MM.1S (cell line): ENCODE measurements around the gene DNAJB5.
"Not testable (repeated sequence)": the region's sequence is repeated elsewhere in the genome, so short reads cannot be mapped to it uniquely, and the experiment has no call there.

Experiments used
- DNase-seq: peaks from one replicate; pipeline ENCODE4 v3.0.0-alpha.2; 2015
- H2AFZ ChIP-seq: fragments of 300-600 bp; sonication (generic); 2 replicates; pipeline ENCODE4 v1.6.0; 2016; ENCODE audit warnings: antibody characterized with exemption, low read length
- H3F3A ChIP-seq: fragments of 300-600 bp; sonication (generic); 2 replicates; pipeline ENCODE4 v1.6.1; 2016; ENCODE audit warnings: mild to moderate bottlenecking, antibody characterized with exemption, low read length, moderate library complexity, mixed read lengths; ENCODE audit not compliant: insufficient read depth
- H3K27ac ChIP-seq: fragments of 300-600 bp; sonication (generic); 2 replicates; pipeline ENCODE4 v1.5.1; 2016; ENCODE audit warnings: mild to moderate bottlenecking, low read length
- H3K27me3 ChIP-seq: fragments of 300-600 bp; sonication (generic); replicated peaks from 2 replicates; pipeline ENCODE4 v1.6.0; 2016; ENCODE audit warnings: low read length; ENCODE audit not compliant: insufficient read depth
- H3K36me3 ChIP-seq: fragments of 300-600 bp; sonication (generic); replicated peaks from 2 replicates; pipeline ENCODE4 v1.6.1; 2016; ENCODE audit warnings: mild to moderate bottlenecking, low read length, mixed read lengths; ENCODE audit not compliant: insufficient read depth
- H3K4me1 ChIP-seq: fragments of 300-600 bp; sonication (generic); 2 replicates; pipeline ENCODE4 v1.6.1; 2016; ENCODE audit warnings: low read length, mixed read lengths
- H3K4me2 ChIP-seq: fragments of 300-600 bp; sonication (generic); 2 replicates; pipeline ENCODE4 v1.6.0; 2016; ENCODE audit warnings: low read depth, low read length
- H3K4me3 ChIP-seq: fragments of 300-600 bp; sonication (generic); 2 replicates; pipeline ENCODE4 v1.5.1; 2016; ENCODE audit warnings: low read length, mixed read lengths
- H3K79me2 ChIP-seq: fragments of 300-600 bp; sonication (generic); 2 replicates; pipeline ENCODE4 v1.6.1; 2016; ENCODE audit warnings: mixed run types, low read length, mixed read lengths
- H3K9ac ChIP-seq: fragments of 300-600 bp; sonication (generic); 2 replicates; pipeline ENCODE4 v1.6.1; 2016; ENCODE audit warnings: low read length, mixed read lengths
- H3K9me2 ChIP-seq: fragments of 300-600 bp; sonication (generic); replicated peaks from 2 replicates; pipeline ENCODE4 v1.6.1; 2016; ENCODE audit warnings: mild to moderate bottlenecking, low read length, mixed read lengths; ENCODE audit not compliant: insufficient read depth
- H3K9me3 ChIP-seq: fragments of 300-600 bp; sonication (generic); replicated peaks from 2 replicates; pipeline ENCODE4 v1.6.1; 2016; ENCODE audit warnings: mild to moderate bottlenecking, low read length, mixed read lengths; ENCODE audit not compliant: insufficient read depth
- H4K20me1 ChIP-seq: fragments of 300-600 bp; sonication (generic); 2 replicates; pipeline ENCODE4 v1.6.1; 2016; ENCODE audit warnings: mild to moderate bottlenecking, low read length, moderate library complexity, mixed read lengths; ENCODE audit not compliant: insufficient read depth
- EZH2 ChIP-seq: fragments of 300-600 bp; sonication (generic); optimal IDR thresholded peaks from 2 replicates; pipeline ENCODE3; 2017; ENCODE audit warnings: low read depth, mild to moderate bottlenecking, antibody characterized with exemption, low read length, mixed read lengths
- EZH2phosphoT487 ChIP-seq: fragments of 300-600 bp; sonication (generic); IDR thresholded peaks from 2 replicates; pipeline ENCODE4 v1.6.1; 2018; ENCODE audit warnings: antibody characterized with exemption, low read length
- TF ChIP-seq, protein P1 (sequence below): fragments of 300-600 bp; sonication (generic); IDR thresholded peaks from 2 replicates; pipeline ENCODE4 v1.5.1; 2016; ENCODE audit warnings: antibody characterized with exemption, low read length, mixed read lengths

Gene DNAJB5

GRCh38 chr9:35010351-35010958 lies 20.9 kb downstream of the DNAJB5 start:
- no peaks in the 10 kb centered on the region for H3K27me3 ChIP-seq
- H3K9me3 ChIP-seq, result no peaks in the 10 kb centered on the region
- no peaks in the 10 kb centered on the region for H4K20me1 ChIP-seq
- no peak overlapping the region for H3K9ac ChIP-seq
- no peak overlapping the region for H3K4me3 ChIP-seq
- DNase-seq, result no peak
- no peak overlapping the region for H2AFZ ChIP-seq
- no peak overlapping the region for H3K4me2 ChIP-seq
- no peak for TF ChIP-seq EZH2
- TF ChIP-seq EZH2phosphoT487, result no peak
- TF ChIP-seq, protein P1, sequence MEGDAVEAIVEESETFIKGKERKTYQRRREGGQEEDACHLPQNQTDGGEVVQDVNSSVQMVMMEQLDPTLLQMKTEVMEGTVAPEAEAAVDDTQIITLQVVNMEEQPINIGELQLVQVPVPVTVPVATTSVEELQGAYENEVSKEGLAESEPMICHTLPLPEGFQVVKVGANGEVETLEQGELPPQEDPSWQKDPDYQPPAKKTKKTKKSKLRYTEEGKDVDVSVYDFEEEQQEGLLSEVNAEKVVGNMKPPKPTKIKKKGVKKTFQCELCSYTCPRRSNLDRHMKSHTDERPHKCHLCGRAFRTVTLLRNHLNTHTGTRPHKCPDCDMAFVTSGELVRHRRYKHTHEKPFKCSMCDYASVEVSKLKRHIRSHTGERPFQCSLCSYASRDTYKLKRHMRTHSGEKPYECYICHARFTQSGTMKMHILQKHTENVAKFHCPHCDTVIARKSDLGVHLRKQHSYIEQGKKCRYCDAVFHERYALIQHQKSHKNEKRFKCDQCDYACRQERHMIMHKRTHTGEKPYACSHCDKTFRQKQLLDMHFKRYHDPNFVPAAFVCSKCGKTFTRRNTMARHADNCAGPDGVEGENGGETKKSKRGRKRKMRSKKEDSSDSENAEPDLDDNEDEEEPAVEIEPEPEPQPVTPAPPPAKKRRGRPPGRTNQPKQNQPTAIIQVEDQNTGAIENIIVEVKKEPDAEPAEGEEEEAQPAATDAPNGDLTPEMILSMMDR, result no peak
- H3K9me2 ChIP-seq, result no peaks in the 10 kb centered on the region
- peaks cover 2% of the 10 kb centered on the region; the same call in 1 of the 2 replicates for H3K36me3 ChIP-seq
- H3K79me2 ChIP-seq, result no peaks in the 10 kb centered on the region
- H3K27ac ChIP-seq, result no peak overlapping the region
- H3F3A ChIP-seq, result no peaks in the 10 kb centered on the region; the same call in 1 of the 2 replicates
- no peaks in the 10 kb centered on the region for H3K4me1 ChIP-seq

DNA sequence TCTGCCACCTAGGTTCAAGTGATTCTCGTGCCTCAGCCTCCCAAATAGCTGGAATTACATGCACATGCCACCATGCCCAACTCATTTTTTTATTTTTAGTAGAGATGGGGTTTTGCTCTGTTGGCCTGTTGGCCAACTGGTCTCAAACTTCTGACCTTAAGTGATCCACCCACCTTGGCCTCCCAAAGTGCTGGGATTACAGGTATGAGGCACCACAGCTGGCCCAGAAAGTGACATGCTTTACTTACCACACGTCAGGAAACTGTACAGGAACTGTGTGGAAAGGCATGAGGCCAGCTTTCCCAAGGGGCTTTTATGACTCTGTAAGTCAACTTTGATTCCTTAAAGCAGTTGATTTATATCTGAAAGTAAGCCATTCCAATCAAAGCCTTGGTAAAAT lies 25.0 kb downstream of the DNAJB5 start:
- TF ChIP-seq, protein P1, result no peak
- TF ChIP-seq EZH2 (no peak), EZH2phosphoT487 (no peak)
- DNase-seq, result no peak
- peaks cover 2% of the 10 kb centered on the region for H3K36me3 ChIP-seq
- no peak overlapping the region for H3K4me2 ChIP-seq
- no peak overlapping the region for H3K4me3 ChIP-seq
- no peaks in the 10 kb centered on the region for H3K79me2 ChIP-seq
- H3K4me1 ChIP-seq, result no peaks in the 10 kb centered on the region
- H3K27ac ChIP-seq, result no peak overlapping the region
- H3K27me3 ChIP-seq, result no peaks in the 10 kb centered on the region
- no peaks in the 10 kb centered on the region for H3K9me2 ChIP-seq
- no peak overlapping the region for H2AFZ ChIP-seq
- H3K9me3 ChIP-seq, result no peaks in the 10 kb centered on the region
- H3K9ac ChIP-seq, result no peak overlapping the region
- H4K20me1 ChIP-seq, result no peaks in the 10 kb centered on the region
- no peaks in the 10 kb centered on the region; the same call in 1 of the 2 replicates for H3F3A ChIP-seq

GRCh38 chr9:35023443-35023842 lies 33.9 kb downstream of the DNAJB5 start:
- not testable (repeated sequence) for H2AFZ ChIP-seq, H3K36me3 ChIP-seq, H3K9me3 ChIP-seq, H3K79me2 ChIP-seq, H3K9me2 ChIP-seq, H3K4me2 ChIP-seq, H3K9ac ChIP-seq, H3F3A ChIP-seq, H4K20me1 ChIP-seq, H3K4me3 ChIP-seq, H3K27me3 ChIP-seq
- H3K27ac ChIP-seq, result peak overlapping the region; percentile 16; the same call in 1 of the 2 replicates
- H3K4me1 ChIP-seq, result peaks cover 22% of the 10 kb centered on the region
- DNase-seq, result peak; percentile 47

GRCh38 chr9:35026671-35027070 lies 37.1 kb downstream of the DNAJB5 start:
- Histone ChIP-seq H3K9ac (no peak overlapping the region), H3K4me2 (no peak overlapping the region), H2AFZ (no peak overlapping the region), H3F3A (peaks cover 12% of the 10 kb centered on the region), H3K79me2 (no peaks in the 10 kb centered on the region), H3K9me2 (no peaks in the 10 kb centered on the region), H3K27me3 (no peaks in the 10 kb centered on the region), H3K4me3 (no peak overlapping the region), H3K9me3 (no peaks in the 10 kb centered on the region), H3K4me1 (peaks cover 36% of the 10 kb centered on the region), H4K20me1 (no peaks in the 10 kb centered on the region), H3K27ac (no peak overlapping the region), H3K36me3 (no peaks in the 10 kb centered on the region)
- DNase-seq, result no peak
- TF ChIP-seq, protein P1, result no peak
- no peak for TF ChIP-seq EZH2
- no peak for TF ChIP-seq EZH2phosphoT487
